Thyroid gland (tissue), 4 donors: Measurements from ENCODE around the gene ADAMTS15.

Source experiments
- CTCF ChIP-seq, 6 experiments: fragments of 200-600 bp in 3 of 6; fragments of 450-650 bp in 3 of 6; sonication (generic) in 3 of 6; IDR thresholded peaks; one replicate each; pipeline ENCODE4 v1.5.1; 2016 to 2019; ENCODE audit warnings: antibody characterized with exemption in 6 of 6, mild to moderate bottlenecking in 2 of 6, inconsistent platforms in 1 of 6, moderate library complexity in 1 of 6
- POLR2A ChIP-seq, 2 donors: fragments of 450-650 bp; IDR thresholded peaks; one replicate each; pipeline ENCODE4 v1.6.1; 2017; ENCODE audit warnings: antibody characterized with exemption in 2 of 2, mild to moderate bottlenecking in 2 of 2, moderate library complexity in 1 of 2

- no peak for TF ChIP-seq CTCF (IDR thresholded peaks at IDR 0.05)
- no peak for TF ChIP-seq POLR2A (IDR thresholded peaks at IDR 0.05)
Observed at GRCh38 chr11:130456286-130456685, 7.8 kb downstream of the ADAMTS15 start.
